ENCODE data around the gene TARS2.

DNA sequence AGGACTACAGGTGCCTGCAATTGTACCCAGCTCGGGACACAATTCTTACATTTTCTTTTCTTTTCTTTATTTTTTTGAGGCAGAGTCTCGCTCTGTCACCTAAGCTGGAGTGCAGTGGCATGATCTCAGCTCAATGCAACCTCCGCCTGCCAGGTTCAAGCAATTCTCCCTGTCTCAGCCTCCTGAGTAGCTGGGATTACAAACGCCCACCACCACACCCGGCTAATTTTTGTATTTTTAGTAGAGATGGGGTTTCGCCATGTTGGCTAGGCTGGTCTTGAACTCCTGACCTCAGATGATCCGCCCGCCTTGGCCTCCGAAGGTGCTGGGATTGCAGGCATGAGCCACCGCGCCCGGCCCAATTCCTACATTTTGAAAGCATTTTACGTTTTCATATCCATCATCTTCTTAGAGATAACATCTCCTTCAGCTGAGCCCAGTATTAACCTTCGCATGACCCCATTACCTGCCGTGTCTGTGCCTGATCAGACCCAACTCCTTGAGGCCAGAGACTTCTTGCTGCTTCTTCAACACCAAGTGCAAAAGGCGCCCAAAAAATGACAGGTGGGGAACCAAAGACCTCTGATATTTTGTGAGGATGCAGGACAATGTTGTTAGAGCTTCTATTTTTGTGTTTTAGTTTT lies 59.2 kb downstream of the TARS2 start:
- TF ChIP-seq, protein P1, sequence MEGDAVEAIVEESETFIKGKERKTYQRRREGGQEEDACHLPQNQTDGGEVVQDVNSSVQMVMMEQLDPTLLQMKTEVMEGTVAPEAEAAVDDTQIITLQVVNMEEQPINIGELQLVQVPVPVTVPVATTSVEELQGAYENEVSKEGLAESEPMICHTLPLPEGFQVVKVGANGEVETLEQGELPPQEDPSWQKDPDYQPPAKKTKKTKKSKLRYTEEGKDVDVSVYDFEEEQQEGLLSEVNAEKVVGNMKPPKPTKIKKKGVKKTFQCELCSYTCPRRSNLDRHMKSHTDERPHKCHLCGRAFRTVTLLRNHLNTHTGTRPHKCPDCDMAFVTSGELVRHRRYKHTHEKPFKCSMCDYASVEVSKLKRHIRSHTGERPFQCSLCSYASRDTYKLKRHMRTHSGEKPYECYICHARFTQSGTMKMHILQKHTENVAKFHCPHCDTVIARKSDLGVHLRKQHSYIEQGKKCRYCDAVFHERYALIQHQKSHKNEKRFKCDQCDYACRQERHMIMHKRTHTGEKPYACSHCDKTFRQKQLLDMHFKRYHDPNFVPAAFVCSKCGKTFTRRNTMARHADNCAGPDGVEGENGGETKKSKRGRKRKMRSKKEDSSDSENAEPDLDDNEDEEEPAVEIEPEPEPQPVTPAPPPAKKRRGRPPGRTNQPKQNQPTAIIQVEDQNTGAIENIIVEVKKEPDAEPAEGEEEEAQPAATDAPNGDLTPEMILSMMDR (IDR thresholded peaks at IDR 0.05 in 4 of 5, conservative IDR thresholded peaks at IDR 0.05 in 1 of 5), result no peak
- TF ChIP-seq POLR2A (IDR thresholded peaks at IDR 0.05), result no peak
